K562 (cell line): ENCODE results near the gene BTN3A1. TPM values are rescaled to one million over a fixed set of nuclear protein-coding genes. Genes with fewer than 3 reads are reported as not detected.

Source experiments
- CTCFL ChIP-seq: IDR thresholded peaks from 2 replicates; pipeline ENCODE4 v1.6.1; 2011; ENCODE audit warnings: borderline replicate concordance, low read depth, mild to moderate bottlenecking, moderate library complexity, low read length; ENCODE audit not compliant: insufficient read depth, poor library complexity, severe bottlenecking
- FIP1L1 ChIP-seq: fragments of 200-400 bp; formaldehyde crosslinking; IDR thresholded peaks from 2 replicates; pipeline ENCODE4 v1.6.1; 2018; ENCODE audit warnings: mild to moderate bottlenecking, low read depth, low read length; ENCODE audit not compliant: poor library complexity, severe bottlenecking
- GATAD2A ChIP-seq: fragments of 450-650 bp; IDR thresholded peaks from 2 replicates; pipeline ENCODE4 v1.6.1; 2017
- GTF2F1 ChIP-seq: IDR thresholded peaks from 2 replicates; pipeline ENCODE4 v1.6.1; 2011; ENCODE audit warnings: low read depth, low read length, improper control_type of control experiment
- HDAC6 ChIP-seq: IDR thresholded peaks from 2 replicates; pipeline ENCODE4 v1.6.1; 2012; ENCODE audit warnings: low read depth, mild to moderate bottlenecking, control low read depth, inconsistent platforms, low read length, moderate library complexity
- LEF1 ChIP-seq: fragments of 450-650 bp; IDR thresholded peaks from 2 replicates; pipeline ENCODE4 v1.6.1; 2016; ENCODE audit warnings: mild to moderate bottlenecking
- MYC ChIP-seq, 2 experiments: fragments of 250-450 bp in 1 of 2; sonication (Bioruptor Pico) in 1 of 2; IDR thresholded peaks; 2 replicates each; pipeline versions ENCODE4 v1.5.1 to v1.6.1; 2012 to 2021; ENCODE audit warnings: low read depth in 2 of 2, borderline replicate concordance in 1 of 2, improper control_type of control experiment in 1 of 2, low read length in 1 of 2, mild to moderate bottlenecking in 1 of 2, moderate library complexity in 1 of 2
- NFIX ChIP-seq: fragments of 250-450 bp; sonication (Bioruptor Pico); IDR thresholded peaks from 2 replicates; pipeline ENCODE4 v1.4.0; 2020; ENCODE audit warnings: low read depth, mild to moderate bottlenecking, moderate library complexity
- TAL1 ChIP-seq: fragments of 450-650 bp; IDR thresholded peaks from 2 replicates; pipeline ENCODE4 v1.6.1; 2016; ENCODE audit warnings: mild to moderate bottlenecking
- XRCC5 ChIP-seq: fragments of 200-400 bp; formaldehyde crosslinking; IDR thresholded peaks from 2 replicates; pipeline ENCODE4 v1.6.1; 2017; ENCODE audit warnings: low read depth, mild to moderate bottlenecking, low read length
- ZBTB8A ChIP-seq: fragments of 450-650 bp; IDR thresholded peaks from 2 replicates; pipeline ENCODE4 v1.6.1; 2018; ENCODE audit warnings: mild to moderate bottlenecking, moderate library complexity; ENCODE audit not compliant: partially characterized antibody
- ZNF197 ChIP-seq: fragments of 200-800 bp; sonication (Bioruptor generic); IDR thresholded peaks from 2 replicates; pipeline ENCODE4 v1.6.1; 2016; ENCODE audit warnings: low read depth, missing genetic modification characterization, missing compliant biosample characterization
- ZNF431 ChIP-seq: sonication (generic); formaldehyde crosslinking; IDR thresholded peaks from 2 replicates; pipeline ENCODE4 v1.8.0; 2022; ENCODE audit warnings: mild to moderate bottlenecking, missing genetic modification reagents
- polyA plus RNA-seq, 8 experiments: library from polyadenylated mRNA; depleted of rRNA in 4 of 8; stranded (reverse) in 5 of 8; unstranded in 3 of 8; fragments of >200 nt; fragmentation: Nextera tagmentation in 2 of 8; fragmentation: Illumina TruSeq in 1 of 8; extraction: Ambion mirVana in 2 of 8; extraction: Trizol in 1 of 8; gene quantifications; 2 replicates each; pipeline versions ENCODE4 v1.2.1 to v1.2.3, GENCODE V29; 2011 to 2014; ENCODE audit warnings: inconsistent platforms in 1 of 8, missing spikeins in 1 of 8
- total RNA-seq, 7 experiments: library from RNA; depleted of rRNA in 6 of 7; stranded (reverse); fragments of >200 nt in 6 of 7; fragmentation: Illumina TruSeq in 2 of 7; extraction: Trizol in 2 of 7; gene quantifications; 2 replicates each; pipeline versions ENCODE4 v1.2.1 to v1.2.3, GENCODE V29; 2011 to 2021; ENCODE audit warnings: low replicate concordance in 1 of 7
- TF ChIP-seq, protein P1 (sequence below): fragments of 450-650 bp; IDR thresholded peaks from 2 replicates; pipeline ENCODE4 v1.6.1; 2018; ENCODE audit not compliant: partially characterized antibody
- TF ChIP-seq, protein P2 (sequence below): IDR thresholded peaks from 3 replicates; pipeline ENCODE4 v1.6.1; 2011; ENCODE audit warnings: borderline replicate concordance, mild to moderate bottlenecking; ENCODE audit not compliant: insufficient read length, insufficient read depth

BTN3A1 gene
- total and polyA plus RNA-seq, 9 of the 15 experiments (the other 6 are each of a cell fraction or from before 2014, with no cell fraction given), result 0.84 to 8.5 (median 3.9) TPM

DNA sequence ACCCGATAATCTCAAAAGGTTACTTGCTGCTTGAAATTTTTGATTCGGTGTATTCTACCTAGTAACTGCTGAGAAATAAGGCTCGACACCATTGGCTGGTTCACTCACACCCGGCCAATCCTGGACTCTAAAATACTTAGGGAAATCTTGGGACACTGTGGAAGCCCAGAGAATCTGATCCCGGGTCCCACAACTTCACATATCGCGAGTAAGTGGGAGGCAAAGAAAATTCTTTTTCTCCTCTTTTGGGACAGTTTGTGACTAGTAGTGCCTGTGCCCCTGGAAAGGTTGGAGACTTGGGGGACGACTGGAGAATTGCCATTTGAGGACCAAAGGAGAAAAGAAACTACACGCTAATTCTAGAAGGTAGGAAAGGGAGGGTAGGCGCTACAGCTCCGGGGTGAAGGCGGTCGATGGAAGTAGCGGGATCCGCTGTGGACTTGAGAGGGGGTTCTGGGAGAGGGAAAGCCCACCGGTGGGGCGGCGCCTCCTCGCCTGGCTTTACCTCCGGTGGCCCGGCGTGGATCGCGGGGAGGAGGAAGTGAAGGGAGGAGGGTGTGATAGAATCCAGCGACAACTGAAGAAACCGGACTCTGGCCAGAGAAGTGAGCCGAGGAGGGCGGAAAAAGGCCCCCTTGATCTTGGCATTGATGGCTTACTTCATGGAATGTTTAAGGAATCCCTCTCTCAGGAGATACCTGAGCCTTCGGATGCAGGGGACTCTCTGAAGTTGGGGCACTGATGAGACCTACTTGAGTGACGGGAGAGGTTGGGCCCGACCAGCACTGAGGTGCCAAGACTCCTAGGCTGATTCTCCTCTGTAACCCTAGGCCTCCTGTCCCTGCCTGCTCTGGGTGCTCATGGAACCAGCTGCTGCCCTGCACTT lies 19.4 kb downstream of the BTN3A1 start (continued):
- TF ChIP-seq TAL1, result no peak
- TF ChIP-seq ZBTB8A, result no peak
- TF ChIP-seq ZNF431 (CRISPR knock-in tag), result peak; percentile 24; the same call in 1 of the 2 replicates
- TF ChIP-seq XRCC5, result no peak
- TF ChIP-seq, protein P1, sequence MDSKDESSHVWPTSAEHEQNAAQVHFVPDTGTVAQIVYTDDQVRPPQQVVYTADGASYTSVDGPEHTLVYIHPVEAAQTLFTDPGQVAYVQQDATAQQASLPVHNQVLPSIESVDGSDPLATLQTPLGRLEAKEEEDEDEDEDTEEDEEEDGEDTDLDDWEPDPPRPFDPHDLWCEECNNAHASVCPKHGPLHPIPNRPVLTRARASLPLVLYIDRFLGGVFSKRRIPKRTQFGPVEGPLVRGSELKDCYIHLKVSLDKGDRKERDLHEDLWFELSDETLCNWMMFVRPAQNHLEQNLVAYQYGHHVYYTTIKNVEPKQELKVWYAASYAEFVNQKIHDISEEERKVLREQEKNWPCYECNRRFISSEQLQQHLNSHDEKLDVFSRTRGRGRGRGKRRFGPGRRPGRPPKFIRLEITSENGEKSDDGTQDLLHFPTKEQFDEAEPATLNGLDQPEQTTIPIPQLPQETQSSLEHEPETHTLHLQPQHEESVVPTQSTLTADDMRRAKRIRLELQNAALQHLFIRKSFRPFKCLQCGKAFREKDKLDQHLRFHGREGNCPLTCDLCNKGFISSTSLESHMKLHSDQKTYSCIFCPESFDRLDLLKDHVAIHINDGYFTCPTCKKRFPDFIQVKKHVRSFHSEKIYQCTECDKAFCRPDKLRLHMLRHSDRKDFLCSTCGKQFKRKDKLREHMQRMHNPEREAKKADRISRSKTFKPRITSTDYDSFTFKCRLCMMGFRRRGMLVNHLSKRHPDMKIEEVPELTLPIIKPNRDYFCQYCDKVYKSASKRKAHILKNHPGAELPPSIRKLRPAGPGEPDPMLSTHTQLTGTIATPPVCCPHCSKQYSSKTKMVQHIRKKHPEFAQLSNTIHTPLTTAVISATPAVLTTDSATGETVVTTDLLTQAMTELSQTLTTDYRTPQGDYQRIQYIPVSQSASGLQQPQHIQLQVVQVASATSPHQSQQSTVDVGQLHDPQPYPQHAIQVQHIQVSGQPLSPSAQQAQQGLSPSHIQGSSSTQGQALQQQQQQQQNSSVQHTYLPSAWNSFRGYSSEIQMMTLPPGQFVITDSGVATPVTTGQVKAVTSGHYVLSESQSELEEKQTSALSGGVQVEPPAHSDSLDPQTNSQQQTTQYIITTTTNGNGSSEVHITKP, result no peak
- no peak for TF ChIP-seq FIP1L1
- no peak for TF ChIP-seq CTCFL
- no peak for TF ChIP-seq LEF1
- no peak for TF ChIP-seq HDAC6
- TF ChIP-seq ZNF197 (CRISPR knock-in tag), result no peak
- TF ChIP-seq, protein P2, sequence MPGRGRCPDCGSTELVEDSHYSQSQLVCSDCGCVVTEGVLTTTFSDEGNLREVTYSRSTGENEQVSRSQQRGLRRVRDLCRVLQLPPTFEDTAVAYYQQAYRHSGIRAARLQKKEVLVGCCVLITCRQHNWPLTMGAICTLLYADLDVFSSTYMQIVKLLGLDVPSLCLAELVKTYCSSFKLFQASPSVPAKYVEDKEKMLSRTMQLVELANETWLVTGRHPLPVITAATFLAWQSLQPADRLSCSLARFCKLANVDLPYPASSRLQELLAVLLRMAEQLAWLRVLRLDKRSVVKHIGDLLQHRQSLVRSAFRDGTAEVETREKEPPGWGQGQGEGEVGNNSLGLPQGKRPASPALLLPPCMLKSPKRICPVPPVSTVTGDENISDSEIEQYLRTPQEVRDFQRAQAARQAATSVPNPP, result no peak
- peak; percentile 36; the same call in 1 of the 2 replicates for TF ChIP-seq MYC (IDR thresholded peaks at IDR 0.05; ENCODE audit: low read depth, low read length)
- no peak for TF ChIP-seq MYC (CRISPR knock-in tag; IDR thresholded peaks at IDR 0.05; ENCODE audit: borderline replicate concordance, low read depth)
- no peak; the same call in 1 of the 2 replicates for TF ChIP-seq GATAD2A
- no peak for TF ChIP-seq NFIX (CRISPR knock-in tag)
- TF ChIP-seq GTF2F1, result peak; percentile 94; the same call in 1 of the 2 replicates
